WTC11 (cell line): ENCODE measurements around the gene SPATA32. TPM values are rescaled to one million over a fixed set of nuclear protein-coding genes. Genes with fewer than 3 reads are reported as not detected.

ENCODE experiments used
- ATAC-seq: fragments of 200-7000 bp; cut with Tn5 transposase; 2 replicates; pipeline ENCODE4 v1.10.0; 2021; ENCODE audit warnings: mild to moderate bottlenecking, moderate library complexity
- CTCF ChIA-PET: fragments of 300-600 bp; sonication (Branson Sonifier 250); formaldehyde crosslinking; loops from one replicate; lab custom pipeline; 2021; ENCODE audit warnings: antibody characterized with exemption; lab: Charles Lee
- POLR2A ChIA-PET: fragments of 350-600 bp; sonication (Branson Sonifier 250); formaldehyde crosslinking; loops from one replicate; lab custom pipeline; 2021; ENCODE audit warnings: antibody characterized with exemption; lab: Charles Lee
- DNase-seq: peaks from one replicate; pipeline ENCODE4 v3.0.0; 2021; ENCODE audit warnings: low spot score
- H3K27ac Mint-ChIP-seq: 2 replicates; pipeline ENCODE4 v1.8.0; 2021; ENCODE audit warnings: mixed read lengths
- H3K27me3 Mint-ChIP-seq: 2 replicates; pipeline ENCODE4 v1.8.0; 2021; ENCODE audit warnings: low read depth, mild to moderate bottlenecking, moderate library complexity, mixed read lengths
- H3K36me3 Mint-ChIP-seq: 2 replicates; pipeline ENCODE4 v1.8.0; 2021; ENCODE audit warnings: mixed read lengths
- H3K4me1 Mint-ChIP-seq: 2 replicates; pipeline ENCODE4 v1.8.0; 2022; ENCODE audit warnings: mixed read lengths
- H3K4me3 Mint-ChIP-seq: 2 replicates; pipeline ENCODE4 v1.8.0; 2021; ENCODE audit warnings: mild to moderate bottlenecking, moderate library complexity, mixed read lengths
- H3K9me3 Mint-ChIP-seq: 2 replicates; pipeline ENCODE4 v1.8.0; 2021; ENCODE audit warnings: mixed read lengths
- ATF3 ChIP-seq: sonication (generic); formaldehyde crosslinking; conservative IDR thresholded peaks from 2 replicates; pipeline ENCODE4 v1.8.1; 2022; ENCODE audit warnings: mild to moderate bottlenecking, missing genetic modification reagents
- CREB1 ChIP-seq: sonication (generic); formaldehyde crosslinking; IDR thresholded peaks from 2 replicates; pipeline ENCODE4 v1.8.0; 2023; ENCODE audit warnings: mild to moderate bottlenecking, missing genetic modification reagents
- E2F1 ChIP-seq: sonication (generic); formaldehyde crosslinking; IDR thresholded peaks from 2 replicates; pipeline ENCODE4 v1.8.0; 2022; ENCODE audit warnings: mild to moderate bottlenecking, missing genetic modification reagents
- EMX1 ChIP-seq: fragments of 250-450 bp; sonication (Bioruptor Pico); IDR thresholded peaks from 2 replicates; pipeline ENCODE4 v1.8.0; 2021; ENCODE audit warnings: mild to moderate bottlenecking
- ESRRA ChIP-seq: sonication (generic); formaldehyde crosslinking; IDR thresholded peaks from 2 replicates; pipeline ENCODE4 v1.8.1; 2022; ENCODE audit warnings: mild to moderate bottlenecking, missing genetic modification reagents, borderline replicate concordance
- FOXJ3 ChIP-seq: sonication (generic); formaldehyde crosslinking; IDR thresholded peaks from 2 replicates; pipeline ENCODE4 v1.9.0; 2021; ENCODE audit warnings: missing genetic modification reagents, mild to moderate bottlenecking, borderline replicate concordance
- FOXK1 ChIP-seq: sonication (generic); formaldehyde crosslinking; IDR thresholded peaks from 2 replicates; pipeline ENCODE4 v1.8.0; 2022; ENCODE audit warnings: mild to moderate bottlenecking, moderate library complexity, missing genetic modification reagents
- FOXP1 ChIP-seq: sonication (generic); formaldehyde crosslinking; IDR thresholded peaks from 2 replicates; pipeline ENCODE4 v1.8.0; 2022; ENCODE audit warnings: missing genetic modification reagents, mild to moderate bottlenecking, moderate library complexity, borderline replicate concordance
- GTF2I ChIP-seq: fragments of 250-450 bp; sonication (Bioruptor Pico); conservative IDR thresholded peaks from 2 replicates; pipeline ENCODE4 v1.4.0; 2021; ENCODE audit warnings: mild to moderate bottlenecking
- HMGA2 ChIP-seq: fragments of 250-450 bp; sonication (Bioruptor Pico); IDR thresholded peaks from 2 replicates; pipeline ENCODE4 v1.4.0; 2021; ENCODE audit warnings: mild to moderate bottlenecking, moderate library complexity
- MAX ChIP-seq: sonication (generic); formaldehyde crosslinking; IDR thresholded peaks from 2 replicates; pipeline ENCODE4 v1.8.0; 2022; ENCODE audit warnings: mild to moderate bottlenecking, missing genetic modification reagents
- NFE2L1 ChIP-seq: sonication (generic); formaldehyde crosslinking; IDR thresholded peaks from 2 replicates; pipeline ENCODE4 v1.8.1; 2023; ENCODE audit warnings: missing genetic modification reagents
- OVOL2 ChIP-seq: fragments of 250-450 bp; sonication (Bioruptor Pico); IDR thresholded peaks from 2 replicates; pipeline ENCODE4 v1.9.0; 2021; ENCODE audit warnings: mild to moderate bottlenecking, borderline replicate concordance
- RELA ChIP-seq: sonication (generic); formaldehyde crosslinking; IDR thresholded peaks from 2 replicates; pipeline ENCODE4 v1.8.1; 2022; ENCODE audit warnings: missing genetic modification reagents, mild to moderate bottlenecking, borderline replicate concordance
- SOX15 ChIP-seq: fragments of 250-450 bp; sonication (Bioruptor Pico); IDR thresholded peaks from 2 replicates; pipeline ENCODE4 v1.9.0; 2021; ENCODE audit warnings: mild to moderate bottlenecking
- SP1 ChIP-seq: sonication (generic); formaldehyde crosslinking; conservative IDR thresholded peaks from 2 replicates; pipeline ENCODE4 v1.8.1; 2022; ENCODE audit warnings: missing genetic modification reagents
- TP53 ChIP-seq: sonication (generic); formaldehyde crosslinking; IDR thresholded peaks from 2 replicates; pipeline ENCODE4 v1.8.1; 2023; ENCODE audit warnings: mild to moderate bottlenecking, missing genetic modification reagents
- ZNF219 ChIP-seq: sonication (generic); formaldehyde crosslinking; IDR thresholded peaks from 2 replicates; pipeline ENCODE4 v1.8.0; 2023; ENCODE audit warnings: missing genetic modification reagents, mild to moderate bottlenecking, borderline replicate concordance
- ZNF232 ChIP-seq: sonication (generic); formaldehyde crosslinking; IDR thresholded peaks from 2 replicates; pipeline ENCODE4 v1.8.0; 2022; ENCODE audit warnings: mild to moderate bottlenecking, missing genetic modification reagents
- ZNF317 ChIP-seq: sonication (generic); formaldehyde crosslinking; IDR thresholded peaks from 2 replicates; pipeline ENCODE4 v1.8.1; 2023; ENCODE audit warnings: low read depth, mild to moderate bottlenecking, moderate library complexity, missing genetic modification reagents, borderline replicate concordance
- ZNF396 ChIP-seq: fragments of 250-450 bp; sonication (Bioruptor Pico); IDR thresholded peaks from 2 replicates; pipeline ENCODE4 v1.8.0; 2021; ENCODE audit warnings: mild to moderate bottlenecking, moderate library complexity, borderline replicate concordance
- total RNA-seq: library from RNA; stranded (reverse); gene quantifications from 3 replicates; pipeline ENCODE4 v1.2.3, GENCODE V29; 2021
- TF ChIP-seq, protein P1 (sequence below): sonication (generic); formaldehyde crosslinking; IDR thresholded peaks from 2 replicates; pipeline ENCODE4 v1.8.1; 2023; ENCODE audit warnings: mild to moderate bottlenecking, missing genetic modification reagents
- TF ChIP-seq, protein P2 (sequence below): sonication (generic); formaldehyde crosslinking; IDR thresholded peaks from 2 replicates; pipeline ENCODE4 v1.8.0; 2022; ENCODE audit warnings: mild to moderate bottlenecking, missing genetic modification reagents
- TF ChIP-seq, protein P3 (sequence below): sonication (generic); formaldehyde crosslinking; IDR thresholded peaks from 2 replicates; pipeline ENCODE4 v1.8.0; 2023; ENCODE audit warnings: mild to moderate bottlenecking, missing genetic modification reagents

The SPATA32 gene
- total RNA-seq, 1 experiment from 2014 or later = 0.15 TPM

DNA sequence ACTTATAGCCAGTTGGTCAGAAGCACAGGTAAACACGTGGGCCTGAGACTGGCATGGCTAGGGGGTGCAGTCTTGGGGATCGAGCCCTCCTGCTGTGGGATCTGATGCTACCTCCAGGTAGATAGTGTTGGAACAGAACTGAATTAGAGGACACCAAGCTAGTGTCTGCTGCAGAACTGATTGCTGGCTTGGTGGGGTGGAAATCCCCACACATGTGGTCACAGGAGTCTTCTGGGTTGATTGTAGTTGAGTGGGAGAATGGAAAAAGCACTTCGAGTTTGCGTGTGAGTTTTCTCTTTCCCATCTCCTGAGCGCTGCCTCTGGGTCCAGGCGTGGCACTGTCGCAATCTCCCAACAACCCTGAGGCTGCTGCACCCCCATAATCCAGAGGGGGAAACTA is 8.0 kb upstream of the SPATA32 start:
- Mint-ChIP-seq H3K9me3 (no peaks in the 10 kb centered on the region), H3K27ac (no peak overlapping the region), H3K36me3 (peaks cover 11% of the 10 kb centered on the region; the same call in 1 of the 2 replicates), H3K4me3 (no peak overlapping the region), H3K27me3 (no peaks in the 10 kb centered on the region), H3K4me1 (peaks cover 8% of the 10 kb centered on the region)
- POLR2A ChIA-PET = no interaction called here
- no peak for DNase-seq
- ATAC-seq = no peak
- CTCF ChIA-PET = interaction anchor here (1.7 to 4.8 kb wide), 7 partner anchors 14 to 122 kb away, joined by 12 to 32 read pairs (median 23); no protein-coding TSS in a partner anchor
- no peak for TF ChIP-seq NFE2L1
- TF ChIP-seq ZNF396 (CRISPR knock-in tag) = no peak
- no peak for TF ChIP-seq HMGA2
- TF ChIP-seq, protein P1, sequence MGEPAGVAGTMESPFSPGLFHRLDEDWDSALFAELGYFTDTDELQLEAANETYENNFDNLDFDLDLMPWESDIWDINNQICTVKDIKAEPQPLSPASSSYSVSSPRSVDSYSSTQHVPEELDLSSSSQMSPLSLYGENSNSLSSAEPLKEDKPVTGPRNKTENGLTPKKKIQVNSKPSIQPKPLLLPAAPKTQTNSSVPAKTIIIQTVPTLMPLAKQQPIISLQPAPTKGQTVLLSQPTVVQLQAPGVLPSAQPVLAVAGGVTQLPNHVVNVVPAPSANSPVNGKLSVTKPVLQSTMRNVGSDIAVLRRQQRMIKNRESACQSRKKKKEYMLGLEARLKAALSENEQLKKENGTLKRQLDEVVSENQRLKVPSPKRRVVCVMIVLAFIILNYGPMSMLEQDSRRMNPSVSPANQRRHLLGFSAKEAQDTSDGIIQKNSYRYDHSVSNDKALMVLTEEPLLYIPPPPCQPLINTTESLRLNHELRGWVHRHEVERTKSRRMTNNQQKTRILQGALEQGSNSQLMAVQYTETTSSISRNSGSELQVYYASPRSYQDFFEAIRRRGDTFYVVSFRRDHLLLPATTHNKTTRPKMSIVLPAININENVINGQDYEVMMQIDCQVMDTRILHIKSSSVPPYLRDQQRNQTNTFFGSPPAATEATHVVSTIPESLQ (CRISPR knock-in tag) = no peak
- no peak for TF ChIP-seq ZNF219 (CRISPR knock-in tag)
- no peak for TF ChIP-seq GTF2I (CRISPR knock-in tag)
- no peak for TF ChIP-seq ATF3 (CRISPR knock-in tag)
- no peak for TF ChIP-seq FOXK1
- TF ChIP-seq CREB1 (CRISPR knock-in tag) = no peak
- no peak for TF ChIP-seq SP1
- no peak for TF ChIP-seq EMX1 (CRISPR knock-in tag)
- TF ChIP-seq RELA (CRISPR knock-in tag) = no peak

DNA sequence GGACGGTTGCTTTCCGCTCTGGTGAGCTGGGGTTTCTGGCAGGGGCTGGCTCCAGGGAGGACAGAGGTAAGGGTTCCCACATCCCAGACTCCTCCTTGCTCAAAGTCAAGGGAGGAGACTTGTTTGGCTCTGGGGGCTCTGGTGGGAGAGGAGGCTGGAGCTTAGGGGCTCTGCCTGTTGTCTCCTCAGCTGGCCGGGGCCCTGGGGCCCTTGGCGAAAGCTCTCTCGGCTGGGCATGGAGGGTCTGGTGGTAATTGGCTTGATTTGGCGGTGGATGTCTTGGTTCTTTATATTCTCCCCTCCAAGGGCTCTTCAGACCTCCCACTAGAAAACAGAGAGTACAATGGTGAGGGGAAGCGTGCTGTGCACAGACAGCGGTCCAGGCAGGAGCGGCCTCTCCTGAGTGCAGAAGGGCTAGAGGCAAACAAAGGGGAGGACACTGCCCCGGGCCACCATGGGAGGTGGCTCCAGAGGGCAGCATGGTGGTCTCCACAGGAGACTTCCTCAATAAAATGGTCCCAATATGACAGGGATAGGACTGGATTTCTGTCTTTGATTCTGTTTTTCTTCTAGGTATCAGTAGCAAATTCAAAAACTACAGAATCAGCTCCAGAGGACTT is 5.7 kb upstream of the SPATA32 start:
- ChIA-PET CTCF (interaction anchor here (1.0 to 4.1 kb wide), 7 partner anchors 9 to 132 kb away, joined by 4 to 17 read pairs (median 9); partner anchors contain the start of gene ACBD4), POLR2A (no interaction called here)
- no peaks in the 10 kb centered on the region for H3K9me3 Mint-ChIP-seq
- H3K36me3 Mint-ChIP-seq = peaks cover 11% of the 10 kb centered on the region; the same call in 1 of the 2 replicates
- no peak for TF ChIP-seq ESRRA (CRISPR knock-in tag)
- no peak for TF ChIP-seq FOXJ3 (CRISPR knock-in tag)
- TF ChIP-seq FOXP1 (CRISPR knock-in tag) = no peak
- DNase-seq (no peak), ATAC-seq (no peak)
- no peak overlapping the region for H3K4me3 Mint-ChIP-seq
- no peak overlapping the region for H3K27ac Mint-ChIP-seq
- H3K27me3 Mint-ChIP-seq = no peaks in the 10 kb centered on the region
- peaks cover 5% of the 10 kb centered on the region; the same call in 1 of the 2 replicates for H3K4me1 Mint-ChIP-seq

DNA sequence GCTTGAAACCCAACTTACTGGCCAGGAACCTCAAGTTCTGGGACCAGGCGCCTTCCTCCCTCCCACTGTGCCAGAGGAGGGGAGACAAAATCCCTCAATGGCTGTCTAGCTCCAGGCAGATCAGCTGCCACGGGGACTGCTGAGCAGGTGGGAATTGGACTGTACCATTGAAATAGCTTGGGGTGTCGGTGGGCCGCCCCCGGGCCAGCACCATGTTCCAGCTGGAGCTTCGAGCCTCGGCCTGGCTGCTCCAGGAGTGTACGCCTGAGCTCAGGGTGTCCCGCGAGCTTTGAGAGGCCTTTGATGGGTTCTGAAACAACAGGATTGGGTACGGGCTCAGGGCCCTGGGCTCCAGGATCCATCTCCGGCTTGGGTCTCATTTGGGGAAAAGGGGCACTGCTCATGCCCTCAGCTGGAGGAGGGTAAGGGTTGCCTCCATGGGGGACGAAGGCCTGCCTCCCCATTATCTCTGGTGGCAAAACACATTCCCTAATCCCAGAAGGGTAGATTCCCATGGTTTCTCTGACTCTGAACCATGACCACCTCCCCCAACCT is 4.6 kb upstream of the SPATA32 start:
- POLR2A ChIA-PET = no interaction called here
- no peak for DNase-seq
- no peak for ATAC-seq
- peaks cover 11% of the 10 kb centered on the region; the same call in 1 of the 2 replicates for H3K36me3 Mint-ChIP-seq
- H3K4me3 Mint-ChIP-seq = no peak overlapping the region
- peaks cover 6% of the 10 kb centered on the region; the same call in 1 of the 2 replicates for H3K4me1 Mint-ChIP-seq
- H3K27me3 Mint-ChIP-seq = peaks cover 1% of the 10 kb centered on the region
- CTCF ChIA-PET = interaction anchor here (1.2 to 4.1 kb wide), 11 partner anchors 9 to 162 kb away, joined by 3 to 17 read pairs (median 5); partner anchors contain the start of gene ACBD4
- H3K27ac Mint-ChIP-seq = no peak overlapping the region
- no peaks in the 10 kb centered on the region for H3K9me3 Mint-ChIP-seq
- TF ChIP-seq SOX15 (CRISPR knock-in tag) (no peak), ZNF317 (no peak), TP53 (CRISPR knock-in tag) (no peak), ZNF232 (CRISPR knock-in tag) (no peak), NFE2L1 (no peak), OVOL2 (CRISPR knock-in tag) (no peak), E2F1 (CRISPR knock-in tag) (no peak), MAX (no peak), FOXK1 (no peak)
- TF ChIP-seq, protein P2, sequence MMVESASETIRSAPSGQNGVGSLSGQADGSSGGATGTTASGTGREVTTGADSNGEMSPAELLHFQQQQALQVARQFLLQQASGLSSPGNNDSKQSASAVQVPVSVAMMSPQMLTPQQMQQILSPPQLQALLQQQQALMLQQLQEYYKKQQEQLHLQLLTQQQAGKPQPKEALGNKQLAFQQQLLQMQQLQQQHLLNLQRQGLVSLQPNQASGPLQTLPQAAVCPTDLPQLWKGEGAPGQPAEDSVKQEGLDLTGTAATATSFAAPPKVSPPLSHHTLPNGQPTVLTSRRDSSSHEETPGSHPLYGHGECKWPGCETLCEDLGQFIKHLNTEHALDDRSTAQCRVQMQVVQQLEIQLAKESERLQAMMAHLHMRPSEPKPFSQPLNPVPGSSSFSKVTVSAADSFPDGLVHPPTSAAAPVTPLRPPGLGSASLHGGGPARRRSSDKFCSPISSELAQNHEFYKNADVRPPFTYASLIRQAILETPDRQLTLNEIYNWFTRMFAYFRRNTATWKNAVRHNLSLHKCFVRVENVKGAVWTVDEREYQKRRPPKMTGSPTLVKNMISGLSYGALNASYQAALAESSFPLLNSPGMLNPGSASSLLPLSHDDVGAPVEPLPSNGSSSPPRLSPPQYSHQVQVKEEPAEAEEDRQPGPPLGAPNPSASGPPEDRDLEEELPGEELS = no peak
- TF ChIP-seq, protein P3, sequence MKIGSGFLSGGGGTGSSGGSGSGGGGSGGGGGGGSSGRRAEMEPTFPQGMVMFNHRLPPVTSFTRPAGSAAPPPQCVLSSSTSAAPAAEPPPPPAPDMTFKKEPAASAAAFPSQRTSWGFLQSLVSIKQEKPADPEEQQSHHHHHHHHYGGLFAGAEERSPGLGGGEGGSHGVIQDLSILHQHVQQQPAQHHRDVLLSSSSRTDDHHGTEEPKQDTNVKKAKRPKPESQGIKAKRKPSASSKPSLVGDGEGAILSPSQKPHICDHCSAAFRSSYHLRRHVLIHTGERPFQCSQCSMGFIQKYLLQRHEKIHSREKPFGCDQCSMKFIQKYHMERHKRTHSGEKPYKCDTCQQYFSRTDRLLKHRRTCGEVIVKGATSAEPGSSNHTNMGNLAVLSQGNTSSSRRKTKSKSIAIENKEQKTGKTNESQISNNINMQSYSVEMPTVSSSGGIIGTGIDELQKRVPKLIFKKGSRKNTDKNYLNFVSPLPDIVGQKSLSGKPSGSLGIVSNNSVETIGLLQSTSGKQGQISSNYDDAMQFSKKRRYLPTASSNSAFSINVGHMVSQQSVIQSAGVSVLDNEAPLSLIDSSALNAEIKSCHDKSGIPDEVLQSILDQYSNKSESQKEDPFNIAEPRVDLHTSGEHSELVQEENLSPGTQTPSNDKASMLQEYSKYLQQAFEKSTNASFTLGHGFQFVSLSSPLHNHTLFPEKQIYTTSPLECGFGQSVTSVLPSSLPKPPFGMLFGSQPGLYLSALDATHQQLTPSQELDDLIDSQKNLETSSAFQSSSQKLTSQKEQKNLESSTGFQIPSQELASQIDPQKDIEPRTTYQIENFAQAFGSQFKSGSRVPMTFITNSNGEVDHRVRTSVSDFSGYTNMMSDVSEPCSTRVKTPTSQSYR (CRISPR knock-in tag) = no peak
